ENCODE results near the gene SLC35B1. TPM values are rescaled to one million over a fixed set of nuclear protein-coding genes. Genes with fewer than 3 reads are reported as not detected.

SLC35B1 gene
- polyA plus RNA-seq, 1 of the 3 experiments (the other 2 are of a cell fraction): 89.8 TPM

- TF ChIP-seq, protein P1, sequence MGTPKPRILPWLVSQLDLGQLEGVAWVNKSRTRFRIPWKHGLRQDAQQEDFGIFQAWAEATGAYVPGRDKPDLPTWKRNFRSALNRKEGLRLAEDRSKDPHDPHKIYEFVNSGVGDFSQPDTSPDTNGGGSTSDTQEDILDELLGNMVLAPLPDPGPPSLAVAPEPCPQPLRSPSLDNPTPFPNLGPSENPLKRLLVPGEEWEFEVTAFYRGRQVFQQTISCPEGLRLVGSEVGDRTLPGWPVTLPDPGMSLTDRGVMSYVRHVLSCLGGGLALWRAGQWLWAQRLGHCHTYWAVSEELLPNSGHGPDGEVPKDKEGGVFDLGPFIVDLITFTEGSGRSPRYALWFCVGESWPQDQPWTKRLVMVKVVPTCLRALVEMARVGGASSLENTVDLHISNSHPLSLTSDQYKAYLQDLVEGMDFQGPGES (IDR thresholded peaks at IDR 0.05; ENCODE audit: low read depth, low read length): no peak
- peak; percentile 69 for TF ChIP-seq RAD21 (IDR thresholded peaks at IDR 0.05; ENCODE audit: low read length)
- TF ChIP-seq TAF1 (IDR thresholded peaks at IDR 0.05; ENCODE audit: borderline replicate concordance, low read depth, low read length): peak; percentile 53; the same call in 1 of the 2 replicates
- TF ChIP-seq RXRA (IDR thresholded peaks at IDR 0.05; ENCODE audit: borderline replicate concordance, low read depth): no peak
- TF ChIP-seq GATA2 (CRISPR knock-in tag; IDR thresholded peaks at IDR 0.05): 0 out of 2 replicates have a peak, but pooled peaks have one; percentile 18
- TF ChIP-seq PBX3 (IDR thresholded peaks at IDR 0.05): peak; percentile 96
- TF ChIP-seq EP300 (IDR thresholded peaks at IDR 0.05; ENCODE audit: borderline replicate concordance in 1 of 2, low read depth in 1 of 2, low read length in 1 of 2): peak in 1 of 2 experiments; percentile 36; a peak in 1 of 4 replicates
- TF ChIP-seq GABPA (IDR thresholded peaks at IDR 0.05; ENCODE audit: low read depth): no peak; the same call in none of the 2 replicates
- no peak for TF ChIP-seq TCF12 (IDR thresholded peaks at IDR 0.05)
- no peak for TF ChIP-seq MEF2A (IDR thresholded peaks at IDR 0.05; ENCODE audit: borderline replicate concordance, low read depth)
- no peak; the same call in 1 of the 2 replicates for TF ChIP-seq RFX5 (IDR thresholded peaks at IDR 0.05; ENCODE audit: low read length)
- TF ChIP-seq ELF1 (IDR thresholded peaks at IDR 0.05): peak; percentile 76
- TF ChIP-seq NFIC (IDR thresholded peaks at IDR 0.05; ENCODE audit: borderline replicate concordance): peak; percentile 35; the same call in 1 of the 2 replicates
These were observed at the start of gene SLC35B1 (continued) for GRCh38 chr17:49707608-49708514.

DNA sequence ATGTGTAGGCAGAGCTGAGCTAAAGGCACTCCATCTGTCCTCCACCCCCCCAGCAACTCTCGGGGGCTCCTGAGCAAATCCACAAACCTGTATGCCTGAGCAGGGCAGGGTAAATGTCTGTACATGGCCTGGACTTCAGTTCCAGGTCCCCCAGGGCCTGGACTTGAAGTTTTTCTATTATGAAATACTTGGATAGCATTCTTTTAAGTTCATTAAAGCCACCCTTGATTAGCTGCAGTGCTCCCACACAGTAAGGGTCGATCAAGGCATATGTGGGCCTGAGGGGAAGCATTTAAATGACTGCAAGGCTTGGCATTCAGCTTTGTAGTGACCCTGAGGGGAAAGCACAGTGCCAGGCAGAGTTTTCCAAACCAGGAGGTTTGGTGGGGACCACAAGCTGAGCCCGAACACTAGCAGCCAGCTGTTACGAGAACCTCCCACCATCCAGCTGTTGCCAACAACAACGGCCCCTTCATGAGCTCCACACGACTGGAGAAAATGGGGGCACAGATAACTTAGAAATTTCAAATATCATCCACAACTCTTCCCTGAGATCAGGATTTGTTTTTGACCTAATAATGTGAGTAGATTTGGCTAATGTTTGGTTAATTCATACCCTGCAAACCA lies 49.5 kb upstream of the SLC35B1 start:
- Histone ChIP-seq H3K27ac (ENCODE audit: low read depth in 2 of 2, low read length in 1 of 2) (no peak overlapping the region), H3K4me1 (ENCODE audit: control insufficient read depth in 1 of 2, insufficient read depth in 2 of 2, low read depth in 1 of 2, low read length in 1 of 2) (peaks cover 0 to 5% of the 10 kb centered on the region in 2 experiments; a peak in 1 of 4 replicates), H3K9ac (no peak overlapping the region), H3F3A (replicated peaks; ENCODE audit: insufficient read depth) (no peaks in the 10 kb centered on the region), H2AFZ (ENCODE audit: low read depth) (no peak overlapping the region), H3K79me2 (ENCODE audit: insufficient read depth) (no peaks in the 10 kb centered on the region), H3K9me2 (no peaks in the 10 kb centered on the region), H3K9me3 (no peaks in the 10 kb centered on the region), H4K20me1 (ENCODE audit: insufficient read depth) (no peaks in the 10 kb centered on the region), H3K27me3 (ENCODE audit: insufficient read depth) (no peaks in the 10 kb centered on the region), H3K4me2 (no peak overlapping the region), H3K36me3 (replicated peaks in 1 of 2; ENCODE audit: control insufficient read depth in 1 of 2, insufficient read depth in 2 of 2, low read length in 1 of 2) (no peaks in the 10 kb centered on the region), H3K4me3 (ENCODE audit: low read depth in 2 of 2, low read length in 1 of 2) (no peak overlapping the region)
- ChIA-PET POLR2A (no interaction called here), CTCF (interaction anchor here (1.2 to 2.0 kb wide), 7 partner anchors 20 to 412 kb away, joined by 4 to 9 read pairs (median 5); no protein-coding TSS in a partner anchor)
- DNase-seq: no peak
- WGBS (ENCODE audit: low lambda C conversion rate): 74% methylated on average over 6 of the region's 6 CpGs
- TF ChIP-seq RFX5 (IDR thresholded peaks at IDR 0.05; ENCODE audit: low read length) (no peak), RCOR1 (IDR thresholded peaks at IDR 0.05; ENCODE audit: low read length) (no peak), TAF1 (IDR thresholded peaks at IDR 0.05; ENCODE audit: borderline replicate concordance, low read depth, low read length) (no peak), CHD2 (IDR thresholded peaks at IDR 0.05; ENCODE audit: low read length, partially characterized antibody) (no peak), NFIC (IDR thresholded peaks at IDR 0.05; ENCODE audit: borderline replicate concordance) (no peak), NRF1 (IDR thresholded peaks at IDR 0.05; ENCODE audit: low read depth, low read length) (no peak), JUND (IDR thresholded peaks at IDR 0.05) (no peak), GABPA (IDR thresholded peaks at IDR 0.05; ENCODE audit: low read depth) (no peak), YY1 (IDR thresholded peaks at IDR 0.05; ENCODE audit: low read depth) (no peak), MEF2A (IDR thresholded peaks at IDR 0.05; ENCODE audit: borderline replicate concordance, low read depth) (no peak), FOSL2 (IDR thresholded peaks at IDR 0.05; ENCODE audit: borderline replicate concordance, low read depth) (no peak)
- TF ChIP-seq, protein P2, sequence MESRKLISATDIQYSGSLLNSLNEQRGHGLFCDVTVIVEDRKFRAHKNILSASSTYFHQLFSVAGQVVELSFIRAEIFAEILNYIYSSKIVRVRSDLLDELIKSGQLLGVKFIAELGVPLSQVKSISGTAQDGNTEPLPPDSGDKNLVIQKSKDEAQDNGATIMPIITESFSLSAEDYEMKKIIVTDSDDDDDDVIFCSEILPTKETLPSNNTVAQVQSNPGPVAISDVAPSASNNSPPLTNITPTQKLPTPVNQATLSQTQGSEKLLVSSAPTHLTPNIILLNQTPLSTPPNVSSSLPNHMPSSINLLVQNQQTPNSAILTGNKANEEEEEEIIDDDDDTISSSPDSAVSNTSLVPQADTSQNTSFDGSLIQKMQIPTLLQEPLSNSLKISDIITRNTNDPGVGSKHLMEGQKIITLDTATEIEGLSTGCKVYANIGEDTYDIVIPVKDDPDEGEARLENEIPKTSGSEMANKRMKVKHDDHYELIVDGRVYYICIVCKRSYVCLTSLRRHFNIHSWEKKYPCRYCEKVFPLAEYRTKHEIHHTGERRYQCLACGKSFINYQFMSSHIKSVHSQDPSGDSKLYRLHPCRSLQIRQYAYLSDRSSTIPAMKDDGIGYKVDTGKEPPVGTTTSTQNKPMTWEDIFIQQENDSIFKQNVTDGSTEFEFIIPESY (IDR thresholded peaks at IDR 0.05; ENCODE audit: borderline replicate concordance, low read depth): no peak
- TF ChIP-seq, protein P3, sequence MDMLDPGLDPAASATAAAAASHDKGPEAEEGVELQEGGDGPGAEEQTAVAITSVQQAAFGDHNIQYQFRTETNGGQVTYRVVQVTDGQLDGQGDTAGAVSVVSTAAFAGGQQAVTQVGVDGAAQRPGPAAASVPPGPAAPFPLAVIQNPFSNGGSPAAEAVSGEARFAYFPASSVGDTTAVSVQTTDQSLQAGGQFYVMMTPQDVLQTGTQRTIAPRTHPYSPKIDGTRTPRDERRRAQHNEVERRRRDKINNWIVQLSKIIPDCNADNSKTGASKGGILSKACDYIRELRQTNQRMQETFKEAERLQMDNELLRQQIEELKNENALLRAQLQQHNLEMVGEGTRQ (IDR thresholded peaks at IDR 0.05; ENCODE audit: borderline replicate concordance, low read depth, low read length): no peak
- TF ChIP-seq, protein P4, sequence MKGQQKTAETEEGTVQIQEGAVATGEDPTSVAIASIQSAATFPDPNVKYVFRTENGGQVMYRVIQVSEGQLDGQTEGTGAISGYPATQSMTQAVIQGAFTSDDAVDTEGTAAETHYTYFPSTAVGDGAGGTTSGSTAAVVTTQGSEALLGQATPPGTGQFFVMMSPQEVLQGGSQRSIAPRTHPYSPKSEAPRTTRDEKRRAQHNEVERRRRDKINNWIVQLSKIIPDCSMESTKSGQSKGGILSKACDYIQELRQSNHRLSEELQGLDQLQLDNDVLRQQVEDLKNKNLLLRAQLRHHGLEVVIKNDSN (IDR thresholded peaks at IDR 0.05; ENCODE audit: borderline replicate concordance, low read depth): no peak
- TF ChIP-seq, protein P5, sequence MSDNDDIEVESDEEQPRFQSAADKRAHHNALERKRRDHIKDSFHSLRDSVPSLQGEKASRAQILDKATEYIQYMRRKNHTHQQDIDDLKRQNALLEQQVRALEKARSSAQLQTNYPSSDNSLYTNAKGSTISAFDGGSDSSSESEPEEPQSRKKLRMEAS (IDR thresholded peaks at IDR 0.05; ENCODE audit: low read depth): no peak
